Dedifferentiated amniotic fluid mesenchymal stem cell (primary cell): ENCODE results near the gene BNIP5.
"Not testable (repeated sequence)": the region's sequence is repeated elsewhere in the genome, so short reads cannot be mapped to it uniquely, and the experiment has no call there.

ENCODE experiments used
- DNase-seq: peaks from one replicate; pipeline ENCODE4 v3.0.0-alpha.2; 2016; ENCODE audit errors: extremely low spot score

BNIP5 gene

GRCh38 chr6:36343109-36343680, 6.5 kb upstream of the BNIP5 start:
- no peak for DNase-seq

- peak; percentile 44 for DNase-seq
Observed at GRCh38 chr6:36340618-36341454, 4.1 kb upstream of the BNIP5 start.

GRCh38 chr6:36340306-36340617, 3.6 kb upstream of the BNIP5 start:
- DNase-seq = no peak

- DNase-seq = no peak
Observed at GRCh38 chr6:36339146-36339545, 2.5 kb upstream of the BNIP5 start.

- not testable (repeated sequence) for DNase-seq
Observed at GRCh38 chr6:36338223-36338622, 1.5 kb upstream of the BNIP5 start.

- no peak for DNase-seq
Observed at GRCh38 chr6:36337814-36338213, 1.1 kb upstream of the BNIP5 start.

GRCh38 chr6:36336208-36336710, 429 bp downstream of the BNIP5 start:
- no peak for DNase-seq

GRCh38 chr6:36335465-36336207, 1.1 kb downstream of the BNIP5 start:
- no peak for DNase-seq

- no peak for DNase-seq
Observed at GRCh38 chr6:36334832-36335459, 1.7 kb downstream of the BNIP5 start.

- DNase-seq = no peak
Observed at GRCh38 chr6:36333931-36334725, 2.6 kb downstream of the BNIP5 start.

- DNase-seq = no peak
Observed at GRCh38 chr6:36333171-36333895, 3.4 kb downstream of the BNIP5 start.

- no peak for DNase-seq
Observed at GRCh38 chr6:36331381-36331780, 5.3 kb downstream of the BNIP5 start.

- DNase-seq = no peak
Observed at GRCh38 chr6:36330366-36330765, 6.3 kb downstream of the BNIP5 start.

- no peak for DNase-seq
Observed at GRCh38 chr6:36329798-36330291, 6.8 kb downstream of the BNIP5 start.

- no peak for DNase-seq
Observed at GRCh38 chr6:36328600-36328999, 8.1 kb downstream of the BNIP5 start.

GRCh38 chr6:36327919-36328236, 8.8 kb downstream of the BNIP5 start:
- DNase-seq = no peak

- no peak for DNase-seq
Observed at GRCh38 chr6:36327226-36327918, 9.3 kb downstream of the BNIP5 start.

- no peak for DNase-seq
Observed at GRCh38 chr6:36326356-36326995, 10.2 kb downstream of the BNIP5 start.

GRCh38 chr6:36324715-36325114, 12.0 kb downstream of the BNIP5 start:
- DNase-seq = no peak

GRCh38 chr6:36324191-36324590, 12.5 kb downstream of the BNIP5 start:
- DNase-seq = no peak
